HEK293 (cell line): Measurements from ENCODE around the gene ERVK3-1.
A peak's percentile ranks its signal among the peaks of the same experiment; 100 is the strongest.

Source experiments
- CTCF ChIA-PET: fragments of 350-600 bp; formaldehyde crosslinking; extraction: SDS; loops from one replicate; lab custom pipeline; 2021; ENCODE audit warnings: antibody characterized with exemption; lab: Yijun Ruan, JAX
- POLR2A ChIA-PET: fragments of 300-600 bp; formaldehyde crosslinking; extraction: SDS; loops from one replicate; lab custom pipeline; 2020; ENCODE audit warnings: antibody characterized with exemption, inconsistent platforms; lab: Yijun Ruan, JAX
- H3K27ac ChIP-seq: fragments of 200-500 bp; sonication (Bioruptor generic); 2 replicates; pipeline ENCODE4 v1.5.1; 2014; ENCODE audit warnings: low read depth, low read length, control low read depth, inconsistent platforms; ENCODE audit errors: extremely low read depth
- H3K36me3 ChIP-seq, 2 experiments: fragments of 200-500 bp in 1 of 2; sonication (Bioruptor generic) in 1 of 2; 1 replicate in 1 of 2; 2 replicates in 1 of 2; pipeline ENCODE4 v1.5.1; 2014 to 2017; ENCODE audit warnings: inconsistent platforms in 2 of 2, low read length in 2 of 2; ENCODE audit not compliant: control insufficient read depth in 2 of 2, insufficient read depth in 1 of 2
- H3K4me1 ChIP-seq: fragments of 200-500 bp; sonication (Bioruptor generic); 2 replicates; pipeline ENCODE4 v1.5.1; 2014; ENCODE audit warnings: mild to moderate bottlenecking, low read length, inconsistent platforms; ENCODE audit not compliant: control insufficient read depth, insufficient read depth
- H3K4me3 ChIP-seq: 2 replicates; pipeline ENCODE4 v1.5.1; 2011; ENCODE audit warnings: low read depth, mild to moderate bottlenecking, control low read depth, low read length, moderate library complexity
- H3K9me3 ChIP-seq: fragments of 200-500 bp; sonication (Bioruptor generic); 2 replicates; pipeline ENCODE4 v1.5.1; 2014; ENCODE audit warnings: low read depth, low read length, inconsistent platforms; ENCODE audit not compliant: control insufficient read depth, insufficient read depth
- HOXC10 ChIP-seq: sonication (generic); formaldehyde crosslinking; IDR thresholded peaks from 2 replicates; pipeline ENCODE4 v1.8.1; 2023; ENCODE audit warnings: mild to moderate bottlenecking, missing genetic modification reagents
- IKZF3 ChIP-seq: fragments of 450-650 bp; IDR thresholded peaks from 2 replicates; pipeline ENCODE4 v1.5.0; 2018; ENCODE audit warnings: missing biosample characterization, mild to moderate bottlenecking, missing genetic modification characterization, moderate library complexity
- PRDM1 ChIP-seq: fragments of 450-650 bp; formaldehyde crosslinking; IDR thresholded peaks from 2 replicates; pipeline ENCODE4; 2016; ENCODE audit warnings: missing biosample characterization, missing genetic modification characterization
- SCRT1 ChIP-seq: fragments of 450-650 bp; formaldehyde crosslinking; IDR thresholded peaks from 2 replicates; pipeline ENCODE4 v1.5.1; 2016; ENCODE audit warnings: missing biosample characterization, missing genetic modification characterization, borderline replicate concordance
- SCRT2 ChIP-seq: fragments of 450-650 bp; formaldehyde crosslinking; IDR thresholded peaks from 2 replicates; pipeline ENCODE4 v1.5.1; 2016; ENCODE audit warnings: missing biosample characterization, missing genetic modification characterization
- TCF7L2 ChIP-seq: IDR thresholded peaks from 2 replicates; pipeline ENCODE4 v1.6.1; 2011; ENCODE audit warnings: low read depth, mild to moderate bottlenecking, inconsistent platforms, low read length, moderate library complexity, borderline replicate concordance
- ZBTB8A ChIP-seq: fragments of 450-650 bp; formaldehyde crosslinking; IDR thresholded peaks from 2 replicates; pipeline ENCODE4 v1.5.1; 2016; ENCODE audit warnings: missing biosample characterization, missing genetic modification characterization
- ZFP37 ChIP-seq: fragments of 450-650 bp; formaldehyde crosslinking; IDR thresholded peaks from 2 replicates; pipeline ENCODE4 v1.5.1; 2016; ENCODE audit warnings: missing biosample characterization, missing genetic modification characterization
- ZNF362 ChIP-seq: fragments of 450-650 bp; formaldehyde crosslinking; IDR thresholded peaks from 2 replicates; pipeline ENCODE4 v1.5.1; 2016; ENCODE audit warnings: missing biosample characterization, missing genetic modification characterization
- ZNF660 ChIP-seq: fragments of 450-650 bp; IDR thresholded peaks from 2 replicates; pipeline ENCODE4 v1.5.1; 2018; ENCODE audit warnings: missing biosample characterization, mild to moderate bottlenecking, missing genetic modification characterization
- ZNF777 ChIP-seq: fragments of 450-650 bp; formaldehyde crosslinking; IDR thresholded peaks from 2 replicates; pipeline ENCODE4 v1.5.1; 2017; ENCODE audit warnings: missing biosample characterization, missing genetic modification characterization, borderline replicate concordance
- ZNF785 ChIP-seq: fragments of 450-650 bp; formaldehyde crosslinking; IDR thresholded peaks from 2 replicates; pipeline ENCODE4 v1.5.1; 2016; ENCODE audit warnings: missing biosample characterization, missing genetic modification characterization
- ZSCAN16 ChIP-seq: fragments of 450-650 bp; formaldehyde crosslinking; IDR thresholded peaks from 2 replicates; pipeline ENCODE4 v1.5.1; 2016; ENCODE audit warnings: missing biosample characterization, missing genetic modification characterization
- ZSCAN23 ChIP-seq: fragments of 450-650 bp; formaldehyde crosslinking; IDR thresholded peaks from 2 replicates; pipeline ENCODE4 v1.5.1; 2016; ENCODE audit warnings: missing biosample characterization, missing genetic modification characterization
- TF ChIP-seq, protein P1 (sequence below): fragments of 450-650 bp; formaldehyde crosslinking; IDR thresholded peaks from 2 replicates; pipeline ENCODE4 v1.5.1; 2016; ENCODE audit warnings: missing biosample characterization, missing genetic modification characterization
- TF ChIP-seq, protein P2 (sequence below): fragments of 450-650 bp; formaldehyde crosslinking; conservative IDR thresholded peaks from 2 replicates; pipeline ENCODE4 v1.5.1; 2016; ENCODE audit warnings: low read depth, missing biosample characterization, missing genetic modification characterization
- TF ChIP-seq, protein P3 (sequence below): fragments of 450-650 bp; formaldehyde crosslinking; IDR thresholded peaks from 2 replicates; pipeline ENCODE4 v1.5.1; 2016; ENCODE audit warnings: missing biosample characterization, missing genetic modification characterization

The ERVK3-1 gene

DNA sequence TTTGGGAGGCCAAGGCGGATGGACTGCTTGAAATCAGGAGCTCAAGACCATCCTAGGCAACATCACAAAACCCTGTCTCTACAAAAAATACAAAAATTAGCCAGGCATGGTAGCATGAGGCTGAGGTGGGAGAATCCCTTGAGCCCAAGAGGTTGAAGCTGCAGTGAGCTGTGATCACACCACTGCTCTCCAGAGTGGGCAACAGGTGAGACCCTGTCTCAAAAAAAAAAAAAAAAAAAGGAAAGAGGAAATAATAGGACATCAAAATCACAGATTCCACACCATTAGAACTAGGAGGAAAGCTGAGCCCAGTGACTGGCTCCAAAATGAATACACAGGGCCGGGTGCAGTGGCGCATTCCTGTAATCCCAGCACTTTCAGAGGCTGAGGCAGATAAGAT lies 29.6 kb upstream of the ERVK3-1 start:
- Histone ChIP-seq H3K4me3 (no peak overlapping the region), H3K9me3 (no peaks in the 10 kb centered on the region; the same call in 1 of the 2 replicates), H3K36me3 (peaks cover 36 to 47% of the 10 kb centered on the region in 2 experiments), H3K27ac (no peak overlapping the region), H3K4me1 (no peaks in the 10 kb centered on the region)
- ChIA-PET POLR2A (interaction anchor here (0.6 to 1.8 kb wide), 4 partner anchors 13 to 92 kb away, joined by 4 to 7 read pairs (median 5); partner anchors contain the start of gene ZNF274), CTCF (interaction anchor here (0.6 kb wide), 1 partner anchor 20 kb away, joined by 3 read pairs; no protein-coding TSS in a partner anchor)
- TF ChIP-seq SCRT1 (peak; percentile 74), ZSCAN23 (tag by site-specific recombination) (no peak), SCRT2 (tag by site-specific recombination) (peak; percentile 81)

- H3K4me1 ChIP-seq = no peaks in the 10 kb centered on the region
- peaks cover 37 to 44% of the 10 kb centered on the region in 2 experiments for H3K36me3 ChIP-seq
- ChIA-PET POLR2A (no interaction called here), CTCF (interaction anchor here (0.7 kb wide), 1 partner anchor 261 kb away, joined by 4 read pairs; no protein-coding TSS in a partner anchor)
- H3K4me3 ChIP-seq = no peak overlapping the region
- TF ChIP-seq, protein P1, sequence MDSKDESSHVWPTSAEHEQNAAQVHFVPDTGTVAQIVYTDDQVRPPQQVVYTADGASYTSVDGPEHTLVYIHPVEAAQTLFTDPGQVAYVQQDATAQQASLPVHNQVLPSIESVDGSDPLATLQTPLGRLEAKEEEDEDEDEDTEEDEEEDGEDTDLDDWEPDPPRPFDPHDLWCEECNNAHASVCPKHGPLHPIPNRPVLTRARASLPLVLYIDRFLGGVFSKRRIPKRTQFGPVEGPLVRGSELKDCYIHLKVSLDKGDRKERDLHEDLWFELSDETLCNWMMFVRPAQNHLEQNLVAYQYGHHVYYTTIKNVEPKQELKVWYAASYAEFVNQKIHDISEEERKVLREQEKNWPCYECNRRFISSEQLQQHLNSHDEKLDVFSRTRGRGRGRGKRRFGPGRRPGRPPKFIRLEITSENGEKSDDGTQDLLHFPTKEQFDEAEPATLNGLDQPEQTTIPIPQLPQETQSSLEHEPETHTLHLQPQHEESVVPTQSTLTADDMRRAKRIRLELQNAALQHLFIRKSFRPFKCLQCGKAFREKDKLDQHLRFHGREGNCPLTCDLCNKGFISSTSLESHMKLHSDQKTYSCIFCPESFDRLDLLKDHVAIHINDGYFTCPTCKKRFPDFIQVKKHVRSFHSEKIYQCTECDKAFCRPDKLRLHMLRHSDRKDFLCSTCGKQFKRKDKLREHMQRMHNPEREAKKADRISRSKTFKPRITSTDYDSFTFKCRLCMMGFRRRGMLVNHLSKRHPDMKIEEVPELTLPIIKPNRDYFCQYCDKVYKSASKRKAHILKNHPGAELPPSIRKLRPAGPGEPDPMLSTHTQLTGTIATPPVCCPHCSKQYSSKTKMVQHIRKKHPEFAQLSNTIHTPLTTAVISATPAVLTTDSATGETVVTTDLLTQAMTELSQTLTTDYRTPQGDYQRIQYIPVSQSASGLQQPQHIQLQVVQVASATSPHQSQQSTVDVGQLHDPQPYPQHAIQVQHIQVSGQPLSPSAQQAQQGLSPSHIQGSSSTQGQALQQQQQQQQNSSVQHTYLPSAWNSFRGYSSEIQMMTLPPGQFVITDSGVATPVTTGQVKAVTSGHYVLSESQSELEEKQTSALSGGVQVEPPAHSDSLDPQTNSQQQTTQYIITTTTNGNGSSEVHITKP = peak; percentile 69
- TF ChIP-seq ZNF785 (no peak), IKZF3 (no peak), ZSCAN16 (tag by site-specific recombination) (no peak), ZBTB8A (tag by site-specific recombination) (no peak)
- no peaks in the 10 kb centered on the region for H3K9me3 ChIP-seq
- H3K27ac ChIP-seq = no peak overlapping the region
Observed at GRCh38 chr19:58277197-58277596, 28.0 kb upstream of the ERVK3-1 start.

DNA sequence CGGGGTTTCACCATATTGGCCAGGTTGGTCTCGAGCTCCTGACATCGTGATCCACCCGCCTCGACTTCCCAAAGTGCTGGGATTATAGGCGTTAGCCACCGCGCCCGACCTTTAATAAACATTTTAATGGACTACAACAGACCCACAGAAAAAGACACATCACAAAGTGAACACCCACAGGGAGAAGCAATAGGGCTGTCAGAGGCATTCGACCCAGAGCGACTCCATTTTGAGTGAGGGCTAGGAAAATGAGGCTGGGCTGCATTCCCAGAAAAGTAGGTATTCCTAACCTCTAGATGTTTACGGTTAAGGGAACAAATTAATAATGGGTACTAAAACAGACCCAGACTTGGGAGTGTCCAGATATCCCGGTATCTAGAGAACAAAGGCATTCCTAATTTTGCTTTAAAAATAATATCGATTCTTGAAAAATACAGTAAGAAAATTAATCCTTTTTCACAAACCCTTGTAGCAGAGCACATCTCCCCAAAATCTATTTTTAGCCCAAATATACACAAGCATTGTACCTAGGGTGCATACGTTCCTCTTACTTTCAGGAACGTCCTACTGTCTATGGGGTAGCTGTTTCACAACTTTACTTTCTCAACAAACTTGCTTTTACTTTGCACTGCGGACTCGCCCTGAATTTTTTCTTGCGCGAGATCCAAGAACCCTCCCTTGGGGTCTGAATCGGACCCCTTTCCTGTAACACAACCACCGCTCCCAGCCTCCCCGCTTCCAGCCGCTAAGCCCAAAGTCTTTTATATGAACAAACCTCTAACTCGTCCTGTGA lies 27.2 kb upstream of the ERVK3-1 start:
- ChIA-PET POLR2A (interaction anchor here (0.6 to 2.1 kb wide), 17 partner anchors 9 to 266 kb away, joined by 3 to 13 read pairs (median 7); partner anchors contain the start of genes ERVK3-1, TRIM28, ZBTB45 and ZNF497), CTCF (interaction anchor here (0.7 kb wide), 1 partner anchor 261 kb away, joined by 4 read pairs; no protein-coding TSS in a partner anchor)
- 0 out of 2 replicates have a peak, but pooled peaks have one; percentile 67 for TF ChIP-seq ZNF660 (tag by site-specific recombination)
- TF ChIP-seq, protein P2, sequence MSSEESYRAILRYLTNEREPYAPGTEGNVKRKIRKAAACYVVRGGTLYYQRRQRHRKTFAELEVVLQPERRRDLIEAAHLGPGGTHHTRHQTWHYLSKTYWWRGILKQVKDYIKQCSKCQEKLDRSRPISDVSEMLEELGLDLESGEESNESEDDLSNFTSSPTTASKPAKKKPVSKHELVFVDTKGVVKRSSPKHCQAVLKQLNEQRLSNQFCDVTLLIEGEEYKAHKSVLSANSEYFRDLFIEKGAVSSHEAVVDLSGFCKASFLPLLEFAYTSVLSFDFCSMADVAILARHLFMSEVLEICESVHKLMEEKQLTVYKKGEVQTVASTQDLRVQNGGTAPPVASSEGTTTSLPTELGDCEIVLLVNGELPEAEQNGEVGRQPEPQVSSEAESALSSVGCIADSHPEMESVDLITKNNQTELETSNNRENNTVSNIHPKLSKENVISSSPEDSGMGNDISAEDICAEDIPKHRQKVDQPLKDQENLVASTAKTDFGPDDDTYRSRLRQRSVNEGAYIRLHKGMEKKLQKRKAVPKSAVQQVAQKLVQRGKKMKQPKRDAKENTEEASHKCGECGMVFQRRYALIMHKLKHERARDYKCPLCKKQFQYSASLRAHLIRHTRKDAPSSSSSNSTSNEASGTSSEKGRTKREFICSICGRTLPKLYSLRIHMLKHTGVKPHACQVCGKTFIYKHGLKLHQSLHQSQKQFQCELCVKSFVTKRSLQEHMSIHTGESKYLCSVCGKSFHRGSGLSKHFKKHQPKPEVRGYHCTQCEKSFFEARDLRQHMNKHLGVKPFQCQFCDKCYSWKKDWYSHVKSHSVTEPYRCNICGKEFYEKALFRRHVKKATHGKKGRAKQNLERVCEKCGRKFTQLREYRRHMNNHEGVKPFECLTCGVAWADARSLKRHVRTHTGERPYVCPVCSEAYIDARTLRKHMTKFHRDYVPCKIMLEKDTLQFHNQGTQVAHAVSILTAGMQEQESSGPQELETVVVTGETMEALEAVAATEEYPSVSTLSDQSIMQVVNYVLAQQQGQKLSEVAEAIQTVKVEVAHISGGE = peak; percentile 92; the same call in 1 of the 2 replicates
- TF ChIP-seq, protein P3, sequence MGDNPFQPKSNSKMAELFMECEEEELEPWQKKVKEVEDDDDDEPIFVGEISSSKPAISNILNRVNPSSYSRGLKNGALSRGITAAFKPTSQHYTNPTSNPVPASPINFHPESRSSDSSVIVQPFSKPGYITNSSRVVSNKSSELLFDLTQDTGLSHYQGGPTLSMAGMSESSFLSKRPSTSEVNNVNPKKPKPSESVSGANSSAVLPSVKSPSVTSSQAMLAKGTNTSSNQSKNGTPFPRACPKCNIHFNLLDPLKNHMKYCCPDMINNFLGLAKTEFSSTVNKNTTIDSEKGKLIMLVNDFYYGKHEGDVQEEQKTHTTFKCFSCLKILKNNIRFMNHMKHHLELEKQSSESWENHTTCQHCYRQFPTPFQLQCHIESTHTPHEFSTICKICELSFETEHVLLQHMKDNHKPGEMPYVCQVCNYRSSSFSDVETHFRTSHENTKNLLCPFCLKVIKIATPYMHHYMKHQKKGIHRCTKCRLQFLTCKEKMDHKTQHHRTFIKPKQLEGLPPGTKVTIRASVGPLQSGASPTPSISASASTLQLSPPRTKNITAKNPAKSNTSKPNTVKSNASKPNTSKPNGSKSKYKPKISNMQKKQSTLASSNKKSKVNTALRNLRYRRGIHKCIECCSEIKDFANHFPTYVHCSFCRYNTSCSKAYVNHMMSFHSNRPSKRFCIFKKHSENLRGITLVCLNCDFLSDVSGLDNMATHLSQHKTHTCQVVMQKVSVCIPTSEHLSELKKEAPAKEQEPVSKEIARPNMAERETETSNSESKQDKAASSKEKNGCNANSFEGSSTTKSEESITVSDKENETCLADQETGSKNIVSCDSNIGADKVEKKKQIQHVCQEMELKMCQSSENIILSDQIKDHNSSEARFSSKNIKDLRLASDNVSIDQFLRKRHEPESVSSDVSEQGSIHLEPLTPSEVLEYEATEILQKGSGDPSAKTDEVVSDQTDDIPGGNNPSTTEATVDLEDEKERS (tag by site-specific recombination) = peak; percentile 61; the same call in 1 of the 2 replicates
- peak; percentile 40 for TF ChIP-seq ZFP37
- peak; percentile 37; the same call in 1 of the 2 replicates for TF ChIP-seq ZNF362 (tag by site-specific recombination)
- peak; percentile 14; the same call in 1 of the 2 replicates for TF ChIP-seq ZBTB8A (tag by site-specific recombination)
- TF ChIP-seq ZNF777 (tag by site-specific recombination) = 0 out of 2 replicates have a peak, but pooled peaks have one; percentile 53
- no peak for TF ChIP-seq HOXC10 (CRISPR knock-in tag)
- peak; percentile 93 for TF ChIP-seq PRDM1 (tag by site-specific recombination)
- no peak for TF ChIP-seq TCF7L2
- H3K4me3 ChIP-seq = peak overlapping the region; percentile 87
- H3K27ac ChIP-seq = peak overlapping the region; percentile 75
- no peaks in the 10 kb centered on the region for H3K9me3 ChIP-seq
- H3K4me1 ChIP-seq = no peaks in the 10 kb centered on the region
- peaks cover 38 to 47% of the 10 kb centered on the region in 2 experiments for H3K36me3 ChIP-seq
